ENCODE data around the gene SHFL.

DNA sequence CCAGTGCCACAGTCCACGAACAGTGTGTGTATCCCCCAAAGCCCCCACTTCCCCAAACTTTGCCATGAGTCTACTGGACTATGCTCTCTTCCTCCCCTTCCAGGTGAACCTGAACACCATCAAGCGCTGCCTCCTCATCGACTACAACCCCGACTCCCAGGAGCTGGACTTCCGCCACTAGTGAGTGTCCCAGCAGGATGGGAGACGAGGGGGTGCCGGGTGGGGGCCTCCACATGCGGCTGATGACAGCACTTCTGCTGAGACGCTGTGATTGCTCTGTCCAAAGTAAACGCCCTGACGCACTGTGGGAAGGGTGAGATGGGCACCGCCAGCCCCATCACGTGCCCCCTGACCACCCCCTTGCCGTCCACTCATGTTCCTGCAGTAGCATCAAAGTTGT, 23.4 kb downstream of the SHFL start:
- TF ChIP-seq, protein P1, sequence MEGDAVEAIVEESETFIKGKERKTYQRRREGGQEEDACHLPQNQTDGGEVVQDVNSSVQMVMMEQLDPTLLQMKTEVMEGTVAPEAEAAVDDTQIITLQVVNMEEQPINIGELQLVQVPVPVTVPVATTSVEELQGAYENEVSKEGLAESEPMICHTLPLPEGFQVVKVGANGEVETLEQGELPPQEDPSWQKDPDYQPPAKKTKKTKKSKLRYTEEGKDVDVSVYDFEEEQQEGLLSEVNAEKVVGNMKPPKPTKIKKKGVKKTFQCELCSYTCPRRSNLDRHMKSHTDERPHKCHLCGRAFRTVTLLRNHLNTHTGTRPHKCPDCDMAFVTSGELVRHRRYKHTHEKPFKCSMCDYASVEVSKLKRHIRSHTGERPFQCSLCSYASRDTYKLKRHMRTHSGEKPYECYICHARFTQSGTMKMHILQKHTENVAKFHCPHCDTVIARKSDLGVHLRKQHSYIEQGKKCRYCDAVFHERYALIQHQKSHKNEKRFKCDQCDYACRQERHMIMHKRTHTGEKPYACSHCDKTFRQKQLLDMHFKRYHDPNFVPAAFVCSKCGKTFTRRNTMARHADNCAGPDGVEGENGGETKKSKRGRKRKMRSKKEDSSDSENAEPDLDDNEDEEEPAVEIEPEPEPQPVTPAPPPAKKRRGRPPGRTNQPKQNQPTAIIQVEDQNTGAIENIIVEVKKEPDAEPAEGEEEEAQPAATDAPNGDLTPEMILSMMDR (IDR thresholded peaks at IDR 0.05) = no peak
- TF ChIP-seq EP300 (IDR thresholded peaks at IDR 0.05) (no peak), POLR2A (IDR thresholded peaks at IDR 0.05) (no peak)
